KMS-11 (cell line): ENCODE measurements around the gene NLGN3.

Experiments used
- H2AFZ ChIP-seq: fragments of 200-600 bp; sonication (generic); 2 replicates; pipeline ENCODE4 v1.6.1; 2016; ENCODE audit warnings: antibody characterized with exemption, mixed run types, low read depth
- H3K27ac ChIP-seq: fragments of 200-600 bp; sonication (generic); 2 replicates; pipeline ENCODE4 v1.6.1; 2016; ENCODE audit warnings: mild to moderate bottlenecking, mixed run types
- H3K27me3 ChIP-seq: fragments of 200-600 bp; sonication (generic); 2 replicates; pipeline ENCODE4 v1.6.1; 2017; ENCODE audit warnings: mild to moderate bottlenecking, low read depth, mixed run types, moderate library complexity; ENCODE audit not compliant: insufficient read depth
- H3K36me3 ChIP-seq: fragments of 200-600 bp; sonication (generic); 2 replicates; pipeline ENCODE4 v1.6.1; 2017; ENCODE audit warnings: mild to moderate bottlenecking, mixed run types; ENCODE audit not compliant: insufficient read depth
- H3K4me1 ChIP-seq: fragments of 200-600 bp; sonication (generic); 2 replicates; pipeline ENCODE4 v1.6.1; 2016; ENCODE audit warnings: mild to moderate bottlenecking, low read depth, mixed run types; ENCODE audit not compliant: poor library complexity, severe bottlenecking
- H3K4me2 ChIP-seq: fragments of 200-600 bp; sonication (generic); 2 replicates; pipeline ENCODE4 v1.7.0; 2016; ENCODE audit warnings: mild to moderate bottlenecking, mixed run types
- H3K4me3 ChIP-seq: fragments of 200-600 bp; sonication (generic); IDR thresholded peaks from 2 replicates; pipeline ENCODE4 v1.6.1; 2017; ENCODE audit warnings: low read depth, low read length, mixed read lengths; ENCODE audit not compliant: insufficient read depth
- H3K79me2 ChIP-seq: fragments of 200-600 bp; sonication (generic); 2 replicates; pipeline ENCODE4 v1.6.1; 2016; ENCODE audit warnings: low read depth, mixed run types; ENCODE audit not compliant: insufficient read depth
- H3K9ac ChIP-seq: fragments of 200-600 bp; sonication (generic); 2 replicates; pipeline ENCODE4 v1.6.1; 2016; ENCODE audit warnings: mild to moderate bottlenecking, mixed run types
- H4K20me1 ChIP-seq: fragments of 200-600 bp; sonication (generic); 2 replicates; pipeline ENCODE4 v1.6.1; 2016; ENCODE audit warnings: mild to moderate bottlenecking, mixed run types; ENCODE audit not compliant: insufficient read depth
- TF ChIP-seq, protein P1 (sequence below): fragments of 200-600 bp; sonication (generic); conservative IDR thresholded peaks from 2 replicates; pipeline ENCODE4 v1.6.1; 2017; ENCODE audit warnings: low read depth, mild to moderate bottlenecking, antibody characterized with exemption, low read length, moderate library complexity, mixed read lengths

Gene NLGN3

DNA sequence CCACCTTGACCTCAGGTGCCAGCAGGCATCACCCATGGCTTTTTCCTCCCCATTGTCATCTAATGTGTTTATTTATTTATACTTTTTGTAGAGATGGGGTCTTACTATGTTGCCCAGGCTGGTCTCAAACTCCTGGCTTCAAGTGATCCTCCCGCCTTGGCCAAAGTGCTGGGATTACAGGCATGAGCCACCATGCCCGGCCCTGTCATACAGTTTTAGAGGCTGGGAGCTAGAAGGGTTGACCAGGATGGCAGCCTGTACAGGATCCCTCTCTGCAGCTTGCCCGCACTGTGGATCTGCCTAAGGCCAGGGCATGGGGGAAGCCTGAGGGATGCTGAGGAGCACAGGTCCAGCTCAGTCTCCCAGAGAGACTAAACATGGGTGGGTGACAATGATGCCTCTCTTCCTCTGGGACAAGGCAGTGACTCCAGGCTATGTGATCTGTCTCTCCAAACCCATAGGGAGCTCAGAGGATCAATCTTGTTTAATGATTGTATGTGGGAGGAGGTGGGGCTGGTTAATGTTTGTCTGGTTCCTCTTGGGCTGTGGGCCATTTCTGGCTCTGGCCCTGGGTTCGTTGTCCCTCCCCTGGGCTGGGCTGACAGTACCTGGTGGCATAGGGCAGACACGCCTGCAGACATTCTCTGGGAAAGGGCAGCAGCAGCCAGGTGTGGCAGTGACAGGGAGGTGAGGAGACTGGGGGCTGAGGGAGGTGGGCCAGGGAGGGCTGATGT lies 70.1 kb downstream of the NLGN3 start:
- Histone ChIP-seq H3K4me2 (no peak overlapping the region), H3K79me2 (no peaks in the 10 kb centered on the region), H3K9ac (no peak overlapping the region), H3K27ac (no peak overlapping the region), H3K4me3 (no peak overlapping the region), H2AFZ (no peak overlapping the region), H4K20me1 (no peaks in the 10 kb centered on the region), H3K27me3 (no peaks in the 10 kb centered on the region), H3K4me1 (no peaks in the 10 kb centered on the region), H3K36me3 (no peaks in the 10 kb centered on the region)
- TF ChIP-seq, protein P1, sequence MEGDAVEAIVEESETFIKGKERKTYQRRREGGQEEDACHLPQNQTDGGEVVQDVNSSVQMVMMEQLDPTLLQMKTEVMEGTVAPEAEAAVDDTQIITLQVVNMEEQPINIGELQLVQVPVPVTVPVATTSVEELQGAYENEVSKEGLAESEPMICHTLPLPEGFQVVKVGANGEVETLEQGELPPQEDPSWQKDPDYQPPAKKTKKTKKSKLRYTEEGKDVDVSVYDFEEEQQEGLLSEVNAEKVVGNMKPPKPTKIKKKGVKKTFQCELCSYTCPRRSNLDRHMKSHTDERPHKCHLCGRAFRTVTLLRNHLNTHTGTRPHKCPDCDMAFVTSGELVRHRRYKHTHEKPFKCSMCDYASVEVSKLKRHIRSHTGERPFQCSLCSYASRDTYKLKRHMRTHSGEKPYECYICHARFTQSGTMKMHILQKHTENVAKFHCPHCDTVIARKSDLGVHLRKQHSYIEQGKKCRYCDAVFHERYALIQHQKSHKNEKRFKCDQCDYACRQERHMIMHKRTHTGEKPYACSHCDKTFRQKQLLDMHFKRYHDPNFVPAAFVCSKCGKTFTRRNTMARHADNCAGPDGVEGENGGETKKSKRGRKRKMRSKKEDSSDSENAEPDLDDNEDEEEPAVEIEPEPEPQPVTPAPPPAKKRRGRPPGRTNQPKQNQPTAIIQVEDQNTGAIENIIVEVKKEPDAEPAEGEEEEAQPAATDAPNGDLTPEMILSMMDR = no peak

DNA sequence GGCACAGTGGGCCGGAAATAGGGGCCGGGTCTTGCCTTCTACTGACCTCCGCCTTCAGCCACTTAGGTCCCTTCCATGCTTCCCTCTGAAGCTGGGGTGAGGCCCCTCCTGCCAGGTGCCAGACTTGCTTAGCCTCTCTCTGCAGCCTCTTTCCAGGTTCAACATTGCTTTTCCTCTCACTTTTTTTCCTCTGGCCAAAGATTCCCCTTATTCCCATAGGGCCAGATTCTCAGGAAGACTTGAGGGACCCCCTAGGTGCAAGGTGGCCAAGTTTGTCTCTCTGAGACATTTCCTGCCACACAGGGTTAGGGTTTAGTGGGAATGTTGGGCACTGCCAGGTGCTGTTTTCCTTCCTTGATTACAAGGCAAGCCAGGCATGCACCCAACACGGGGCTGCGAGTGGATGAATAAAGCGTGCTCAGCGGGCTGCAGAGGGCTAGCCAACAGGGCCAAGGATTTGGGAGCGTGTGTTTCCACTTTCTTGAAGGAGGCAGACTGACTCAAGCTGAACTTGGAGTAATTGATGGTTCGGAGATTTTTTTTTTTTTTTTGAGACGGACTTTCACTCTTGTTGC lies 70.8 kb downstream of the NLGN3 start:
- TF ChIP-seq, protein P1 = no peak
- no peaks in the 10 kb centered on the region for H4K20me1 ChIP-seq
- H2AFZ ChIP-seq = no peak overlapping the region
- no peaks in the 10 kb centered on the region for H3K79me2 ChIP-seq
- no peaks in the 10 kb centered on the region for H3K4me1 ChIP-seq
- H3K9ac ChIP-seq = no peak overlapping the region
- H3K27ac ChIP-seq = no peak overlapping the region
- H3K4me3 ChIP-seq = no peak overlapping the region
- H3K4me2 ChIP-seq = no peak overlapping the region
- H3K27me3 ChIP-seq = no peaks in the 10 kb centered on the region
- H3K36me3 ChIP-seq = no peaks in the 10 kb centered on the region

DNA sequence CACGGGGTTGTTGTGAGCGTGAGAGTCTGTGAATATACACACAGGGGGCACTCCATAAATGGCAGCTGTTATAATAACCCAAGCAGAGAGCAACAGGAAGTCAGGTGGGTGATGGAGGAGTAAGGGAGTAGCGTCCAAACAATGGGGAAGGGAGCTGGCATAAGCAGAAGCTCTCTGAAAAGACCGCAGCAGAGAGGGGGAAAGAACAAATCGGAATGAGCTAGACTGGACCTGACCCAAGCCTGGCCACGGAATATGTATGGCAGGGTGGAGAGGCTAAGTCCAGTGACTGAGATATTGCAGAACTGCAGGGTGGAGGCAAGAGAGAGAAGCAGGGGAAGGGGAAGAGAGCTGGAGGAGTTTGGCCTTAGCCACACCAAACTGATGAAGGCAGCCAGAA lies 71.8 kb downstream of the NLGN3 start:
- Histone ChIP-seq H3K79me2 (no peaks in the 10 kb centered on the region), H3K9ac (no peak overlapping the region), H3K4me3 (no peak overlapping the region), H3K36me3 (no peaks in the 10 kb centered on the region), H3K27ac (no peak overlapping the region), H3K4me1 (no peaks in the 10 kb centered on the region), H4K20me1 (no peaks in the 10 kb centered on the region), H3K27me3 (no peaks in the 10 kb centered on the region), H3K4me2 (no peak overlapping the region), H2AFZ (no peak overlapping the region)
- TF ChIP-seq, protein P1 = no peak

DNA sequence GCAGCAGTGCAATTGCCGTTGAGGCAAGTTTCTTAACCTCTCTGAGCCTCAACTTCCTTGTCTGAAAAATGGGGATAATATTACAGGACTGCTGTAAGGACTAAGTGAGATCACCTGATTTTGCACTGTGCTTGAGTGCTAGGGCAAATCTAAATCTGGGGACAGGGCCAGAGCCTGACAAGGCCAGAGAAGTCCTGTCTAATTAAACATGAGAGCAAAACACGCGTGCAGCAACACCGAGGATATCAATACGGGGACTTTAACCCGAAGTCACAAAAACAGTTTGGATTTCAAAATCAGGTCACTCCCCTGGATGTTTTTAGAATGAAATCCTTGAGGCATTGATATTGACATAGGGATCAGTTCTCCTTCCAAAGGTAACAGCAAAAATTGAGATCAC lies 72.7 kb downstream of the NLGN3 start:
- TF ChIP-seq, protein P1 = no peak
- Histone ChIP-seq H4K20me1 (no peaks in the 10 kb centered on the region), H3K27me3 (no peaks in the 10 kb centered on the region), H3K79me2 (no peaks in the 10 kb centered on the region), H3K4me3 (no peak overlapping the region), H3K27ac (no peak overlapping the region), H2AFZ (no peak overlapping the region), H3K4me2 (no peak overlapping the region), H3K36me3 (no peaks in the 10 kb centered on the region), H3K4me1 (no peaks in the 10 kb centered on the region), H3K9ac (no peak overlapping the region)
